ENCODE results near the gene CHAD.
"Not testable (repeated sequence)": the region's sequence is repeated elsewhere in the genome, so short reads cannot be mapped to it uniquely, and the experiment has no call there.

Gene CHAD

GRCh38 chr17:50475362-50475761 lies 6.7 kb upstream of the CHAD start:
- DNase-seq (ENCODE audit: low read depth in 2 of 2): no peak

- DNase-seq (ENCODE audit: low read depth in 2 of 2): no peak
Measured at GRCh38 chr17:50474523-50474922, 5.8 kb upstream of the CHAD start.

- DNase-seq (ENCODE audit: low read depth in 2 of 2): no peak
Measured at GRCh38 chr17:50473901-50474300, 5.2 kb upstream of the CHAD start.

- not testable (repeated sequence) for DNase-seq (ENCODE audit: low read depth in 2 of 2)
Measured at GRCh38 chr17:50472761-50473161, 4.1 kb upstream of the CHAD start.

DNA sequence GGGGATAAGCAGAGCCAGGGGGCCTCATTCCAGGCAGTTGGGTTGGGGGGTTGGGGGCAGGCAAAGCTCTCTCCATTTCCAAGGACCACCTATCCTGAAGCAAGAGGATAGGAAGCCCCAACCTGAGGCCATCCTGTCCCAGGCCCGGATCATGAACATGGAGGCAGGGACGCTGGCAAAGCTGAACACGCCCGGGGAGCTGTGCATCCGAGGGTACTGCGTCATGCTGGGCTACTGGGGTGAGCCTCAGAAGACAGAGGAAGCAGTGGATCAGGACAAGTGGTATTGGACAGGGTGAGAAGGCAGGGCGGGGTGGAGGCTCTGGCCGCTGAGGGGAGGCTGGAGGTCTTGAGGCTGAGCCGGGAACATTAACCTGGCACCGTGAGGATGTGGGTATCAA lies 3.6 kb upstream of the CHAD start:
- no peak for DNase-seq (ENCODE audit: low read depth in 2 of 2)

GRCh38 chr17:50471009-50471905 lies 2.6 kb upstream of the CHAD start:
- DNase-seq (ENCODE audit: low read depth in 2 of 2): no peak

GRCh38 chr17:50470426-50470825 lies 1.7 kb upstream of the CHAD start:
- DNase-seq (ENCODE audit: low read depth in 2 of 2): no peak

DNA sequence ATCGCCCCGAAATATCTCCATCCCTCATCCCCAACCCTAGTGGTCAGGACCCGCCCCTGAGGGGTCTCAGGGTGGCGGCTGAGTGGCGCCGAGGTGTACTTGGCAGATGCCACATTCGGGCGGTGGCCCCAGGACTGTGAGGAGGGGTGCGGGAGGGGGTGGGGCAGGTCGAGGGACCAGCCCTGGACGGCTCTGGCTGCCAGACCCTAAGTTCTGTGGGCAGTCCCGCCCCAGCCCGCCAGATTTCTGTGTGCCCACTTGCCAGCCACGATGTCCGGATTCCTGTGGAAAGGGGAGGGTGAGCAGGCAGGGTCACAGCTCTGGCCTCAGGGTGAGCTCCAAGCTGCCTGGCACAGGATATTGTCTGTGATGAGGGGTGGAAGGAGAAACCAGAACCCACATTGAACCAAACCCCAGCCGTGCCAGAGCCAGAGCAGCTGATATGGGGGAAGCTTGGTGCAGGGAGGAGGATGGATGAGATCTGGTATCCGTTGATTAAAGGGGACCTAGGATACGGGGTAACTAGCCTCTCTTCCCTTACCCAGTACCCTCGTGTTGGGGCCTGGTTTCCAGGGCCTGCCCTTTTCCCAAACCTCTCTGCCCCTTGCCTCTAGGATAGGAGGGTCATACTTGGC lies 1.1 kb upstream of the CHAD start:
- DNase-seq (ENCODE audit: low read depth in 2 of 2): no peak

DNA sequence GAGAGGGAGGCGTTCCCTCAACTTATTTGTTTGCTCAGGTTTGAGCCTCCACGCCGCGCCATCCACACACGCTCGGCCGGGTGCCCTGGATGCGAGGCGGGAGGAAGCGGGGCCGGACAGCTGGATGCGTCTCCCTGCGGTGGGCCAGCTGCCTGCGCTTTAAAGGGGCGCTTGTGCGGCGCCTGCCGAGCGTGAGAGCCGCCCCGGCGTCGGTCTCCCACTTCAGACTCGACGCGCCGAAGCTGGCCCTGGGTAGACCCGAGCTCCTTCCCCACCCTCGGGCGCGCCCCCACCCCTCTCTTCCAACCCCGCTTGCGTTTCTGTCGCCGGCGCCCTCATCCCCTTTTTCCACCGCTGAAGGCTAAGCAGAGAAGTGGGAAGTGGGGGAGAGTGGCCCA lies 527 bp upstream of the CHAD start:
- DNase-seq (ENCODE audit: low read depth in 2 of 2): no peak

DNA sequence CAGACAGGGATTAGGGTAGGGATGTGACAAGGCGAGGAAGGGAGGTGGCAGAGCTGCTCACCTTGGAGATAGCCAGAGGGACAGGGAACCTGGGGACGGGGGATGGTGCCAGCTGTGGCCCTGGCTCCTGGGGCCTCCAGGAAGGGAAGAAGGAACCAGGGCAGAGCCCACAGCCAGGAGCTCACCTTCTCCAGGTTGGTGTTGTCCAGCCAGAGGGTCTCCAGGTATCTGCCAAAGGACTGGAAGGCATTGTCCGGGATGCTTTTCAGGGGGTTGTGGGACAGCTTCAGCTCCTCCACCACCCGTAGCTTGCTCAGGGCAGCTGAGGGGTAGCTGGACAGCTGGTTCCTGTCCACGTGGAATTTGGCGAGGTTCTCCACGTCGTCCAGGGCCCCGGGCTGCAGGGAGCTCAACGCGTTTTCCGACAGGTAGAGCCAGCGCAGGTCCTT lies 801 bp downstream of the CHAD start:
- no peak for DNase-seq (ENCODE audit: low read depth in 2 of 2)

DNA sequence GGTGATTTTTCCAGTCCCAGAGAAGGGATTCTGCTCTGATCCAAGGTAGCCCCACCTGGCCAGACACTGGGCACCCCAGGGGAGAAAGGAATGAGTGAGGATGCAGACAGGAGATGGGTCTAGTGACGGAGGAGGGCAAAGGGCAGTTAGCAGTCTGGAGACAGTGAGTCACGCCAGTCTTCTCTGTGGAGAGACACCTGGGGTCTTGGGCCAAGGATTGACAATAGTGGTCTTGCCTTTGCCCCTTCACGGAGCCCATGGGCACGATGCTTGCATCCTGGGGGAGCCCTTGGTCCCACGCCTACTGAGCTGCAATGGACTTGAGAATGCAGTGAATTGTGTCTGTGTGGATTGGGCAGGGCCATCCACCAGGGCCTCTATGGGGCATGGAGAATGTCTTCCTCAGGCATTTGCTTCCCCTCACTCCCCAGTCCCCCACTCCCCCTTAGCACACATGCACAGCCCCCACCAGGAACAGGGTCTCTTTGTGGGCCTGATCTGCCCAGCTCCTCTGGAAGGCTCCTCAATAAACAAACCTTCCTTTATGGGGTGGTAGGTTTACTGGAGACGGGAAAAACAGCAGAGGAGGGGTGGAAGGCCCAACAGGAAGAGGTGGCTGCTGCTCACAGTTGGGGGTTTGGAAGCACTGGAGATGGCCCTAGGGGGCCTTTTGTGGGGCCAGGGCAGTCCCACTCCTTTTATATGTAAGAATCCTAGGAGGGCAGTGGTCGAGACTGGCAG lies 1.4 kb downstream of the CHAD start:
- no peak for DNase-seq (ENCODE audit: low read depth in 2 of 2)

DNA sequence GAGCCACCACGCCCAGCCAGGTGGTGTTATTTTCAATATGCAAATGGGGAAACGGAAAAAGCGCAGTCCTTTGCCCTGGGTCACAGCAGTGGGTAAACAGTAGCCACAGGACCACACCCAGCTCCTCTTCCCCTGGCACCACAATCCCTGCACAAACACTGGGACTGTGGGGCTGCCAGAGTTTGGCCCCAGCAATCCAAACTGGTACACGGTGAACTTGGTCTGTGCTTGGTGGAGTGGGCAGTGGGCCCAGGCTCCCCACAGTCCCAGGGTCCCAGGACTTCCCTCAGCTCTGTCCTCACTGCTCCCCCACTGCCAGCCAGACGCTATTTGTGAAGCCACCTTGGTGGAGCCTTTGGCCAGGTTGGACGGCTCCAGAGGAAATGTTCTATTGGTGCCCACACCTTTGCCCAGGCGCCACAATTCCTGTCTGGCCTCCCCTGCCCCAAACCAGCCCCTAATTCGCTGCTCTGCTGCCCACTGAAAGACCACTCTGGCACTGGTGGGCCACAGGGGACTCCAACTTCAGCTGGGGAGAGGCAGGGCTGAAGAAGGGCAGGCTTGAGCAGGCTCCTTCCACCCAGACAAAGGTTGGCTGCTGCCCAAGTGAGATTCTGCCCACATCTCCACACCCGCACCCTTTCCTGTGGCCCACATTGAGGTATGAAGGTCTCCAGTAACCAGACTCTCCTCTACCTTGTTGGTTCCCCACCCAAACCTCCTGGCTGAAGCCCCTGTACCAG lies 2.1 kb downstream of the CHAD start:
- DNase-seq (ENCODE audit: low read depth in 2 of 2): no peak

DNA sequence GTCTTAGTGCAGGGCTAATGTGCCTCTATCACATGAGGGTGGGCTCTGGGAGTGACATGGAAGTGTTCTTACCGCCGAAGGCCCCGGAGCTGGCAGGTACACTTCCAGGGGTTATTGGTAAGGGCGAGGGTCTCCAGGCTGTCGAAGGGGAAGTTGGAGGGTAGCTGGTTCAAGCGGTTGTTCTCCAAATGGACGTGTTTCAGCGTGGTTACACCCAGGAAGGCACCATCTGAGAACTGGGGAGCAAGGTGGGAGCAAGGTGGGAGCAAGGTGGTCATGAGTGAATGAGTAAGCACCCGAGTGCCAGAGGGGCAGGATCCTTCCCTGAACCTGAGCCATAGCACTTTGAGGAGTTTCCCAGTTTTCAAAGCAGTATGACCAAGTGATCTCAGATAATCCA lies 3.0 kb downstream of the CHAD start:
- DNase-seq (ENCODE audit: low read depth in 2 of 2): no peak

DNA sequence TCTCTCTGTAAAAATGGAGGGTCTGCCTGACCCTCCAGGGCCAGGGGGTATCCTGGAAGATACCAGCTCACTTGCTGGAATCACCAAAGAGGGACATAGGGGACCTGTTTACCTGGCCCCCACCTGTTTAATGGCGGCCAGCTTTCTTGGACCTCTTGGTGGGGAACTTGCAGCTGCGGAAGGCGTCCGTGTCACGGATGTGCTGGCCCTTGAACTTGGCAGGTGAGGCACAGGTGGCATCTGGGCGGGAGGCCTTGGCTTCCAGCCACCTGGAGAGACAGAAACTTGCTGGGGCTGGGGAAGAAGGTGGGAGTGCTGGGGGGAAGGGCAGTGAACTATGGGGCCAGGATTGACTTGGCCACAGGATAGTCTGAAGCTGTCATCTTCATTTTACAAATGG lies 3.5 kb downstream of the CHAD start:
- no peak for DNase-seq (ENCODE audit: low read depth in 2 of 2)

- no peak for DNase-seq (ENCODE audit: low read depth in 2 of 2)
Measured at GRCh38 chr17:50464736-50465135, 3.9 kb downstream of the CHAD start.

DNA sequence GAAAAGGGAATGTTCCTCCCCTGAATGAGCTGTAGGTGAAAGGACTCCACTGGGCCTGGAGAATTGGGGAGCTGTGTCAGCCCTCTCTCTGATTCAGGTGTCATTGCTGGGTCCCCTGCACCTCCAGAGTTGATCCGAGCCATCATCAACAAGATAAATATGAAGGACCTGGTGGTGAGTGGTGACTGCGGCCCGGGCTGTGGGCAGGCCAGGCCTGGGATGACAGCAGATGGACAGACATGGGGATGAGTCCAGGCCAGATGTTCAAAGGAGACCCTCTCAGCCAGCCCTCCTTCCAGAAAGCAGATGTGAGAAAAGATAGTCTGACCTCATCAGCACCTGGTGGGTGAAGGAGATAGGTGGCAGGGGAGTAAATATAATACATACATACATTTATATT lies 4.6 kb downstream of the CHAD start:
- DNase-seq (ENCODE audit: low read depth in 2 of 2): no peak

DNA sequence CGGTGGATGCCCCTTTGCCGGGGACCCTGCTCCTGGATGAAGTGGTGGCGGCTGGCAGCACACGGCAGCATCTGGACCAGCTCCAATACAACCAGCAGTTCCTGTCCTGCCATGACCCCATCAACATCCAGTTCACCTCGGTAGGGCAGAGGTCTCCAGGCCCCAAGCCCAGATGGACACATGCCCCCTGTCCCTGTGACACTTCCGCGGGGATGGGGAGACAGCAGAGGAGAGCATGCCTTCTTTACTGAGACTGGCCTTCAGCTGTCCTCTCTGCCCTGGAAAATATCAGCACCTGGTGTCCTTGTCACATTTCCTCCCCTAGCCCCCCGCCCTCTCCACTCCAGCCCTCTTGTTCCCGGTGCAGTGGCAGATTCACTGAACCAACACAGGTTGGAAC lies 6.2 kb downstream of the CHAD start:
- DNase-seq (ENCODE audit: low read depth in 2 of 2): no peak

DNA sequence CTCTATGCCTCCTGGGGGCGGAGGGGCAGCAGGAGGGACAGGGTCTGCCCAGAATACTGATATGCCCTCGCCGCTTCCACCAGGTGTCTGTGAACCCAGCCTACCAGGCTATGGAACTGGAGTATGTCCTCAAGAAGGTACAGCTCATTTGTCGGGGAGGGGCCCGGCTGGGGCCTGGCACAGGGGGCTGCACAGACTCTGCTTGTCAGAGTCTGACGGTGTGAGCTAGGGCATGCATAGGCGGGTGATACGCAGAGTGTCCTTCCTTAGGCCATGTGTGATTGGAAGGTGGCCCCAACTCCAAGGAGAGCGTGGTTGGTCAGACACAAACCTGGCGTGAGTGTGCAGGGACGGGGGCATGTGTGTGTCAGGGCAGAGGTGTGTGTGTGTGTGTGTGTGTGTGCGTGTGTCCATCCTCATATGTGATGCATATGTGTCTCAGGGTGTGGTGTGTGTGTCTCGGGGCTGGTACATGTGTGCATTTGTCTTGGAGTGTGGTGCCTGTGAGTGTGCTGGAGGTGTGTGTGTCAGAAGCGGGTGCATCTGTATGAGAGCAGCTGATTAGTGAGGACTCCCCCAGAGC lies 7.0 kb downstream of the CHAD start:
- no peak for DNase-seq (ENCODE audit: low read depth in 2 of 2)

DNA sequence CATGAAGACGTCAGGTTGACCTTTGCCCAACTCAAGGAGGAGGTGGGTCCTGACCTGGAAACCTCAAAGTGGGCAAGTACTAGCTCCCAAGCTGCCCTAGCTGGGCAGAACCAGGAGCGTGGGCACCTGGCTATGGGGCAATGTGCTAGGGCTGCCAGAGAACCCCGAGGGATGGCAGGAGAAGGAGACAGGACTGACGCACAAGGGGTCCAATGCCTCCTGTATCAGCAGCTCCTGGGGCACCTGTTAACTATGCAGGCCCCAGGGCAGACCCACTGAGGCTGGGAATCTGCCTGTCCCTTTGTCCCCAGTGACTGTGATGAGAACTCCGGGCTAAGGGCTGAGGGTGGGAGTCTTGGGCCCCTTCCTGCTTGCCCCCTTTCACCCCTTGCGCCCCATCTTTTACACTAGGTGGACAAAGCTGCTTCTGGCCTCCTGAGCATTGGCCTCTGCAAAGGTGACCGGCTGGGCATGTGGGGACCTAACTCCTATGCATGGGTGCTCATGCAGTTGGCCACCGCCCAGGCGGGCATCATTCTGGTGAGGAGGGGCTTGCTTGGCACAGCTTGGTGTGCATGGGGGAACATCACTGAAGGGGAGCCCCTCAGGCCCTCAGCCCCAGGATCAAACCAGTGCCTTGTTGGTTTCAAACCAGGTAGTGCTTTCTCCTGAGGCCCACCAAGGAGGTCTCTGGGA lies 7.7 kb downstream of the CHAD start:
- no peak for DNase-seq (ENCODE audit: low read depth in 2 of 2)

GRCh38 chr17:50459756-50460155 lies 8.9 kb downstream of the CHAD start:
- no peak for DNase-seq (ENCODE audit: low read depth in 2 of 2)
